ENCODE data around the gene NKG7. TPM values are rescaled to one million over a fixed set of nuclear protein-coding genes. Genes with fewer than 3 reads are reported as not detected.

The NKG7 gene
- total and polyA plus RNA-seq, 8 donors, result 0.56 to 2.1 (median 1.0) TPM; not detected in 2

DNA sequence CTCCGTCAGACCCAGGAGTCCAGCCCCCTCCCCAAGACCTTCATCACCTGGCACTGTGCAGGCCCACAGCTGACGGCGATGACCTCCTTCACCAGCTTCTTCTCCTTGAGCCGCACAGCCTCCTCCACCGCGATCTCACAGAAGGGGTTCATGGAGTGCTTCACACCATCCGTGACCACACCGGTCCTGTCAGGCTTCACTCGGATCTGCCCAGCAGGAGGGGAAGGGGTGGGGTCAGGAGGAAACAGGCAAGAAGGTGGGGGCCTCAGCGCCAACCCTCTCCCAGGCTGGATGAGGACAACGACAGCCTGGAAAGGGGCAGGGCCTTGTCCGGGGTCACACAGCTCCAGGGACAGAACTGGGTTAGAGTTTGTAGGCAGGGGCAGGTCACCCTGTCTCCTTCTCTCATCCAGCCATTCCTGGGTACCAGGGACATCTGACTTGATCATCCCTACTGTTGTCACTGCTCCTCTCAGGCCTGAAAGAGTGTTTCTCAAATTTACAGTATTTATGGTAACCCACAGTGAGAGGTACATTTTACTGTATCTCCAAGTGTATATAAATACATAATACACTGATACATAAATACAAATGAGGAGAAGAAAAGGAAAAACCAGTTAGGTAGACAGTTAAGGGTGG lies 18.2 kb downstream of the NKG7 start:
- intact Hi-C loops (cut with DNase I), result no loop called here
- peaks cover 0 to 9% (median 0%) of the 10 kb centered on the region in 3 donors for H3K36me3 ChIP-seq
- H3K4me1 ChIP-seq, result no peaks in the 10 kb centered on the region
- TF ChIP-seq, protein P1, sequence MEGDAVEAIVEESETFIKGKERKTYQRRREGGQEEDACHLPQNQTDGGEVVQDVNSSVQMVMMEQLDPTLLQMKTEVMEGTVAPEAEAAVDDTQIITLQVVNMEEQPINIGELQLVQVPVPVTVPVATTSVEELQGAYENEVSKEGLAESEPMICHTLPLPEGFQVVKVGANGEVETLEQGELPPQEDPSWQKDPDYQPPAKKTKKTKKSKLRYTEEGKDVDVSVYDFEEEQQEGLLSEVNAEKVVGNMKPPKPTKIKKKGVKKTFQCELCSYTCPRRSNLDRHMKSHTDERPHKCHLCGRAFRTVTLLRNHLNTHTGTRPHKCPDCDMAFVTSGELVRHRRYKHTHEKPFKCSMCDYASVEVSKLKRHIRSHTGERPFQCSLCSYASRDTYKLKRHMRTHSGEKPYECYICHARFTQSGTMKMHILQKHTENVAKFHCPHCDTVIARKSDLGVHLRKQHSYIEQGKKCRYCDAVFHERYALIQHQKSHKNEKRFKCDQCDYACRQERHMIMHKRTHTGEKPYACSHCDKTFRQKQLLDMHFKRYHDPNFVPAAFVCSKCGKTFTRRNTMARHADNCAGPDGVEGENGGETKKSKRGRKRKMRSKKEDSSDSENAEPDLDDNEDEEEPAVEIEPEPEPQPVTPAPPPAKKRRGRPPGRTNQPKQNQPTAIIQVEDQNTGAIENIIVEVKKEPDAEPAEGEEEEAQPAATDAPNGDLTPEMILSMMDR (IDR thresholded peaks at IDR 0.05), result no peak
- H3K27me3 ChIP-seq, result no peaks in the 10 kb centered on the region
- WGBS, 2 donors, result 71 to 79% methylated on average over 12 of the region's 12 CpGs
- no peak for FAIRE-seq
- no peaks in the 10 kb centered on the region for H3K9me3 ChIP-seq
- no peak overlapping the region for H3K4me3 ChIP-seq
- no peak for ATAC-seq
- no peak overlapping the region for H3K27ac ChIP-seq
- DNase-seq, result no peak

DNA sequence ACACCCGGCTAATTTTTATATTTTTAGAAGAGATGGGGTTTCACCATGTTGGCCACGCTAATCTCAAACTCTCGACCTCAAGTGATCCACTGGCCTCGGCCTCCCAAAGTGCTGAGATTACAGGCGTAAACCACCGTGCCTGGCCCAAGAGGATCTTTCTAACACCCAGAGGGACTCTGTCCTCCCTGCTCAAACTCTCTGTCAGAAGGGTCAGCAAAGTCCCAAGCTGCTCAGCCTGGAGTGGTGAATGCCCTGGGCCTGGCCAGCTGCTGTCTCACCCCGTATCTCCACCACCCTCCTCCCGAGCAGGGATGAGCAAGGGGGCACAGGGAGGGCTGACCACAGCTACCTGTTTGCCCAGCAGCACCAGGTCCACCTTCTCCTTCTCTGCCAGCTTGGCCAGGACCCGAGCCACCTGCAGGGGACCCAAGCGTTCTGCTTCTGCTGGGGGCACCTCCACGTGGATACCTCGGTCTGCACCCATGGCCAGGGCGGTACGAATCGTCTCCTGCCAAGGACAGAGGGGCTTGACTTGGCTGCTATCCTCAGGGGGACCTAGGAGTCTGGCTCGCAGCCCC lies 19.6 kb downstream of the NKG7 start:
- DNase-seq (no peak), ATAC-seq (no peak)

DNA sequence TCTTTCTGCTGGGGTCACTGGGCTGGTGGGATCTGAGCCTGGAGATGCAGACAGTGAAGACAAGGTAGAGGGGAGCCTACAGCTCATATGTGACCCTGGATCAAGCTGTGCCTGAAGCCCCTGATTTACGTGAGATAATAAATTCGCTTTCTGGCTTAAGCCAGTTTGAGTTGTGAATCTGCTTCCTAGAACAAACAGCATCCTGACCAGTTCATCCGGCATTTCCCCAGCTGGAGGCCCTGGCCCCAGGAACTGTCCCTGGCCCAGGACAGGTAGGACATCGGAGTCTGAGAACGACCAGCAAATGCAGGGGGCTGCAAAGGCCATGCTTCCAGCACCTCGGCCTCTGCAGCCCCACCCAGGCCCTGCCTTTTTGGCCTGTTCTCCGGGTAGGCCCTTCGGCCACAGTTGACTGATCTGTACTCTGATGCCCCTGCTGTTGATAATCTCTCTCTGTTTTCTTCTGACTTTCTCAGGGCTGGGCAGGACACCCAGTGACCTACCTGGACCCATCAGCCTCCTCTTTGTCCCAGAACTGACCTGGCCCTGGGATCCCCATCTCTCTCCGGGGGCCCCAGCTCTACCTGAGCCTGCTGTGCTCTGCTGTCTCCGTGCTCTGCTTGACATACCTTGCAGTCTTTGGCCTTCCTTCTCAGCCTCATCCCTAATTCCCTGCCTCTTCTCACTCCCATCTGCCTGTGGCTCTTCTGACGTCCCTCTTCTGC lies 21.0 kb downstream of the NKG7 start:
- intact Hi-C loops (cut with DNase I), result no loop called here
- Histone ChIP-seq H3K9me3 (no peaks in the 10 kb centered on the region), H3K36me3 (peaks cover 0 to 9% (median 0%) of the 10 kb centered on the region in 3 donors), H3K27ac (no peak overlapping the region), H3K4me1 (no peaks in the 10 kb centered on the region), H3K4me3 (no peak overlapping the region), H3K27me3 (no peaks in the 10 kb centered on the region)
- TF ChIP-seq, protein P1 (IDR thresholded peaks at IDR 0.05), result no peak
- DNase-seq (no peak), FAIRE-seq (no peak), ATAC-seq (no peak)
- WGBS, 2 donors, result 96 to 97% methylated on average over 11 of the region's 11 CpGs

More for the DNA sequence above, 19.6 kb downstream of the NKG7 start:
- Histone ChIP-seq H3K4me1 (no peaks in the 10 kb centered on the region), H3K9me3 (no peaks in the 10 kb centered on the region), H3K27me3 (no peaks in the 10 kb centered on the region), H3K4me3 (no peak overlapping the region), H3K36me3 (peaks cover 0 to 9% (median 0%) of the 10 kb centered on the region in 3 donors), H3K27ac (no peak overlapping the region)
- intact Hi-C loops (cut with DNase I), result no loop called here
- FAIRE-seq, result no peak
- WGBS, 2 donors, result 90 to 94% methylated on average over 11 to 16 of the region's 16 CpGs
- TF ChIP-seq, protein P1 (IDR thresholded peaks at IDR 0.05), result no peak

DNA sequence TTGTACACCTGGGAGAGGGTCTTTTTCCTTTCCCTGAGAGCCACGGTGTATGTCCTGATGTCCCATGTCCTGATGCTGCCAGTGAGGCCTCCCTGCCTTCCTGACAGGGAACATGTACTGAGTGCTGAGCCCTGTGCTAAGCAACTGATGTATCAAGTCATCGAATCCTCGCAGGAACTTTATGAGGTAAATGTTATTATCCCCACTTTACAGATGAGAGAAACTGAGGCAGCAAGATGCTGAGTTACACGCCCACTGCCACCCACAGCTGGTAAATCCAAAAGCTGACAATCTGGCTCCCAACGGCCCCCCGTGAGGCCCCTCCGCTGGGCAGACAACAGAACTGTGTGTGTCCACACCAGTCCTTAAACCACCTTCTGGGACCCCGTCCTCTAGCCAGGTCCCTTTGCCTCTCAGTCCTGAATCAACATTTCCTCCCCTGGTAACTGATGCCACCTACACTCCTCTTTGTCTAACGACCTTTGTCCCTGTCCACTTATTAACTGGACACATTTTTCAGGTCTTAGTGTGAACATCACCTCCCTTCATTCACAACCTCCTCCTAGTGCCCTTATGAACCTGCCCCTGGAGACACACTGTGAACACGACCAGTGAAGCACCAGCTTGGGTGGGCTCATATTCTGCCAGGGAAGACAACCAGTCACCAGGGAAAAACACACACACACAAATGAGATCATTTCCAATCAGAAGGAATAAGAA lies 25.1 kb downstream of the NKG7 start:
- WGBS, 2 donors, result 87 to 89% methylated on average over 10 of the region's 10 CpGs
- no peak for ATAC-seq
- H3K36me3 ChIP-seq, result peaks cover 0 to 9% (median 0%) of the 10 kb centered on the region in 3 donors
- H3K27me3 ChIP-seq, result no peaks in the 10 kb centered on the region
- FAIRE-seq, result no peak
- DNase-seq, result no peak
- H3K4me1 ChIP-seq, result no peaks in the 10 kb centered on the region
- H3K27ac ChIP-seq, result no peak overlapping the region
- TF ChIP-seq, protein P1 (IDR thresholded peaks at IDR 0.05), result no peak
- no peak overlapping the region for H3K4me3 ChIP-seq
- intact Hi-C loops (cut with DNase I), result no loop called here
- no peaks in the 10 kb centered on the region for H3K9me3 ChIP-seq
